GM12878 (cell line): ENCODE data around the gene NFATC1. TPM values are rescaled to one million over a fixed set of nuclear protein-coding genes. Genes with fewer than 3 reads are reported as not detected.

Experiments
- ATAC-seq: fragments of 200-7000 bp; cut with Tn5 transposase; 3 replicates; pipeline ENCODE4 v1.9.1; 2020; ENCODE audit warnings: mild to moderate bottlenecking, moderate library complexity
- BruUV-seq: library from RNA; stranded (reverse); fragments of 400-500 nt; replicated peaks from 2 replicates; lab custom pipeline; 2021; lab: Mats Ljungman, UMichigan
- CTCF ChIA-PET: fragments of 300-600 bp; sonication (Branson Sonifier 250); formaldehyde crosslinking; extraction: SDS; loops from one replicate; lab custom pipeline; 2021; ENCODE audit warnings: inconsistent platforms; lab: Yijun Ruan, JAX
- POLR2A ChIA-PET: fragments of 350-600 bp; formaldehyde crosslinking; extraction: SDS; loops from one replicate; lab custom pipeline; 2021; ENCODE audit warnings: inconsistent platforms; lab: Charles Lee
- RAD21 ChIA-PET: fragments of 300-600 bp; sonication (Branson Sonifier 250); formaldehyde crosslinking; loops from one replicate; lab custom pipeline; 2023; ENCODE audit warnings: antibody characterized with exemption; ENCODE audit not compliant: unreplicated experiment; lab: Charles Lee
- SMC1A ChIA-PET: fragments of 300-600 bp; sonication (Branson Sonifier 250); formaldehyde crosslinking; loops from one replicate; lab custom pipeline; 2023; ENCODE audit not compliant: unreplicated experiment, uncharacterized antibody; lab: Charles Lee
- DNase-seq: peaks from one replicate; pipeline ENCODE4 v3.0.0-alpha.2; 2011; ENCODE audit warnings: low read depth, low spot score
- FAIRE-seq: peaks from 3 replicates; lab custom pipeline; 2011; peaks lifted over from hg19 to GRCh38; lab: Jason Lieb, UNC
- H2AFZ ChIP-seq: 2 replicates; pipeline ENCODE4 v1.6.0; 2011; ENCODE audit warnings: low read depth, low read length, control low read depth; ENCODE audit not compliant: control insufficient read depth
- H3K27ac ChIP-seq: 2 replicates; pipeline ENCODE4 v1.5.1; 2011; ENCODE audit warnings: control low read depth; ENCODE audit not compliant: control insufficient read depth, insufficient read depth
- H3K27me3 ChIP-seq, 2 experiments: replicated peaks in 1 of 2; 2 replicates each; pipeline versions ENCODE4 v1.6.0 to v1.6.1; 2011; ENCODE audit warnings: low read length in 1 of 2; ENCODE audit not compliant: control insufficient read depth in 2 of 2, insufficient read depth in 2 of 2
- H3K36me3 ChIP-seq, 2 experiments: 2 replicates each; pipeline ENCODE4 v1.5.1; 2011; ENCODE audit warnings: low read length in 1 of 2; ENCODE audit not compliant: control insufficient read depth in 2 of 2, insufficient read depth in 2 of 2
- H3K4me1 ChIP-seq: 2 replicates; pipeline ENCODE4 v1.6.1; 2011; ENCODE audit warnings: mild to moderate bottlenecking, low read length, moderate library complexity, mixed read lengths; ENCODE audit not compliant: control insufficient read depth, insufficient read depth
- H3K4me2 ChIP-seq: 2 replicates; pipeline ENCODE4 v1.6.0; 2011; ENCODE audit warnings: control low read depth; ENCODE audit not compliant: control insufficient read depth, insufficient read depth
- H3K4me3 ChIP-seq: fragments of 200-600 bp; sonication (generic); 2 replicates; pipeline ENCODE4 v1.5.1; 2016
- H3K79me2 ChIP-seq: 2 replicates; pipeline ENCODE4 v1.6.0; 2011; ENCODE audit warnings: low read length; ENCODE audit not compliant: control insufficient read depth, insufficient read depth
- H3K9ac ChIP-seq: 2 replicates; pipeline ENCODE4 v1.8.0; 2011; ENCODE audit warnings: low read length, control low read depth, mixed read lengths; ENCODE audit not compliant: control insufficient read depth, insufficient read depth
- H3K9me3 ChIP-seq: replicated peaks from 3 replicates; pipeline ENCODE4 v1.5.1; 2011; ENCODE audit warnings: mild to moderate bottlenecking, low read length; ENCODE audit not compliant: control insufficient read depth, insufficient read depth
- H4K20me1 ChIP-seq: 2 replicates; pipeline ENCODE4 v1.6.0; 2011; ENCODE audit not compliant: control insufficient read depth, insufficient read depth
- BACH1 ChIP-seq: fragments of 450-650 bp; IDR thresholded peaks from 2 replicates; pipeline ENCODE4 v1.6.1; 2017; ENCODE audit warnings: mild to moderate bottlenecking, borderline replicate concordance
- CHD4 ChIP-seq: fragments of 200-600 bp; sonication (generic); IDR thresholded peaks from 2 replicates; pipeline ENCODE4 v1.6.1; 2016; ENCODE audit warnings: mild to moderate bottlenecking
- IKZF2 ChIP-seq, 2 experiments: fragments of 450-650 bp; IDR thresholded peaks; 2 replicates each; pipeline ENCODE4 v1.6.1; 2017; ENCODE audit warnings: mild to moderate bottlenecking in 2 of 2, moderate library complexity in 2 of 2
- NFYA ChIP-seq: IDR thresholded peaks from 2 replicates; pipeline ENCODE4 v1.6.1; 2011; ENCODE audit warnings: low read depth, mild to moderate bottlenecking, low read length, improper control_type of control experiment, borderline replicate concordance
- POLR2AphosphoS5 ChIP-seq: IDR thresholded peaks from 2 replicates; pipeline ENCODE4 v1.6.1; 2011; ENCODE audit warnings: mild to moderate bottlenecking, low read length, inconsistent platforms
- SPI1 ChIP-seq: IDR thresholded peaks from 2 replicates; pipeline ENCODE4 v1.6.1; 2011; ENCODE audit warnings: low read depth, mild to moderate bottlenecking, low read length, moderate library complexity, borderline replicate concordance; ENCODE audit not compliant: insufficient read depth
- ZNF207 ChIP-seq: fragments of 450-650 bp; IDR thresholded peaks from 2 replicates; pipeline ENCODE4 v1.6.1; 2014; ENCODE audit warnings: antibody characterized with exemption, mild to moderate bottlenecking, borderline replicate concordance
- WGBS: methylation state at CpG from one replicate; pipeline ENCODE4 v1.1.6; 2016; ENCODE audit warnings: low lambda C conversion rate; ENCODE audit not compliant: insufficient replicate concordance, insufficient coverage; ENCODE audit errors: missing lambda C conversion rate; 5-methylcytosine and 5-hydroxymethylcytosine counted together
- in situ Hi-C: fragments of 300-500 bp; cut with MboI; formaldehyde crosslinking; loops from 9 replicates; pipeline ENCODE4 v1.14.3; 2018; ENCODE audit warnings: mixed read lengths
- intact Hi-C: fragments of 100-400 bp; cut with micrococcal nuclease; formaldehyde crosslinking; loops from one replicate; pipeline ENCODE4 v1.14.2; 2022; ENCODE audit not compliant: unreplicated experiment
- polyA plus RNA-seq, 11 experiments: library from polyadenylated mRNA; depleted of rRNA in 4 of 11; unstranded in 6 of 11; stranded (reverse) in 5 of 11; fragments of >200 nt; fragmentation: Nextera tagmentation in 4 of 11; fragmentation: Illumina TruSeq in 1 of 11; extraction: Ambion mirVana in 4 of 11; extraction: Trizol in 1 of 11; gene quantifications; 1 replicate in 1 of 11; 2 replicates in 10 of 11; pipeline versions ENCODE4 v1.2.1 to v1.2.3, GENCODE V29; 2011 to 2016; ENCODE audit warnings: inconsistent platforms in 2 of 11, missing spikeins in 2 of 11, low read depth in 1 of 11
- total RNA-seq, 4 experiments: library from RNA; depleted of rRNA in 3 of 4; stranded (reverse); fragments of >200 nt in 3 of 4; fragmentation: Illumina TruSeq in 1 of 4; extraction: Trizol in 1 of 4; gene quantifications; 2 replicates each; pipeline versions ENCODE4 v1.2.1 to v1.2.3, GENCODE V29; 2013 to 2021
- TF ChIP-seq, protein P1 (sequence below): IDR thresholded peaks from 2 replicates; pipeline ENCODE4 v1.6.1; 2011; ENCODE audit warnings: low read depth, low read length, improper control_type of control experiment, borderline replicate concordance
- TF ChIP-seq, protein P2 (sequence below): fragments of 450-650 bp; IDR thresholded peaks from 2 replicates; pipeline ENCODE4 v1.6.1; 2018; ENCODE audit warnings: borderline replicate concordance, mild to moderate bottlenecking; ENCODE audit not compliant: partially characterized antibody
- TF ChIP-seq, protein P3 (sequence below): IDR thresholded peaks from 2 replicates; pipeline ENCODE4 v1.6.1; 2011; ENCODE audit warnings: borderline replicate concordance, low read depth, mild to moderate bottlenecking, moderate library complexity, mixed read lengths, low read length; ENCODE audit not compliant: insufficient read depth; ENCODE audit errors: extremely low read length
- TF ChIP-seq, protein P4 (sequence below): IDR thresholded peaks from 2 replicates; pipeline ENCODE4 v1.6.1; 2011; ENCODE audit warnings: borderline replicate concordance, low read depth, mild to moderate bottlenecking, moderate library complexity, low read length; ENCODE audit not compliant: insufficient read depth, poor library complexity, severe bottlenecking

Gene NFATC1
- total and polyA plus RNA-seq, 10 of the 15 experiments (the other 5 are each of a cell fraction or from before 2014, with no cell fraction given): 0.84 to 20.8 (median 5.1) TPM

DNA sequence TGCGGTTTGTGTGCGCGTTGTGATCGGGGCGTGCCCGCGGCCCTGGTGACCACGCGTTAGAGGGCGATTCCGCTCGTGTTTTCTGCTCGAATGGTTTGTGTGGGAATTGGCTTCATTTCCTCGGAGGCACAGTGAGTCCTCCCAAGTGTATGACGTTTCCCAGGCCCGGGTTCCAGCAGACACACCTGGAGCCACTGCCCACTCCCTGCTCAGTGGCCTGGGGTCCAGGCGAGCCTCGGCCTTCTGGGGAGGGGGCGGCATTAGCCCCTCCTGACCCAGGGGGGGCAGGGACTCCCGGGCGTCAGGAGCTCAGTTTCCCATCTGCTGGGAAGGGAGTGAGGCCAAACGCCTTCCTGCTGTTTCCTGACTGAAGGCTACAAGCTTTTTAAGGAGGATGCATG, 92.1 kb downstream of the NFATC1 start:
- DNase-seq (no peak), ATAC-seq (no peak), FAIRE-seq (no peak)
- Histone ChIP-seq H3K36me3 (no peaks in the 10 kb centered on the region; a peak in 2 of 4 replicates), H3K4me3 (no peak overlapping the region), H4K20me1 (no peaks in the 10 kb centered on the region), H3K79me2 (no peaks in the 10 kb centered on the region), H3K27ac (no peak overlapping the region), H3K9ac (no peak overlapping the region), H3K27me3 (no peaks in the 10 kb centered on the region), H3K4me1 (no peaks in the 10 kb centered on the region), H3K4me2 (no peak overlapping the region), H3K9me3 (no peaks in the 10 kb centered on the region; the same call in 2 of the 3 replicates), H2AFZ (no peak overlapping the region)
- WGBS: 89% methylated on average over 19 of the region's 22 CpGs
- ChIA-PET RAD21 (no interaction called here), SMC1A (no interaction called here), POLR2A (no interaction called here), CTCF (no interaction called here)
- BruUV-seq: no TSS peak
- TF ChIP-seq, protein P1, sequence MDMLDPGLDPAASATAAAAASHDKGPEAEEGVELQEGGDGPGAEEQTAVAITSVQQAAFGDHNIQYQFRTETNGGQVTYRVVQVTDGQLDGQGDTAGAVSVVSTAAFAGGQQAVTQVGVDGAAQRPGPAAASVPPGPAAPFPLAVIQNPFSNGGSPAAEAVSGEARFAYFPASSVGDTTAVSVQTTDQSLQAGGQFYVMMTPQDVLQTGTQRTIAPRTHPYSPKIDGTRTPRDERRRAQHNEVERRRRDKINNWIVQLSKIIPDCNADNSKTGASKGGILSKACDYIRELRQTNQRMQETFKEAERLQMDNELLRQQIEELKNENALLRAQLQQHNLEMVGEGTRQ: no peak
- no peak for TF ChIP-seq IKZF2 (IDR thresholded peaks at IDR 0.05)
- no peak for TF ChIP-seq NFYA
- TF ChIP-seq BACH1: no peak
- TF ChIP-seq ZNF207: no peak
- TF ChIP-seq, protein P2, sequence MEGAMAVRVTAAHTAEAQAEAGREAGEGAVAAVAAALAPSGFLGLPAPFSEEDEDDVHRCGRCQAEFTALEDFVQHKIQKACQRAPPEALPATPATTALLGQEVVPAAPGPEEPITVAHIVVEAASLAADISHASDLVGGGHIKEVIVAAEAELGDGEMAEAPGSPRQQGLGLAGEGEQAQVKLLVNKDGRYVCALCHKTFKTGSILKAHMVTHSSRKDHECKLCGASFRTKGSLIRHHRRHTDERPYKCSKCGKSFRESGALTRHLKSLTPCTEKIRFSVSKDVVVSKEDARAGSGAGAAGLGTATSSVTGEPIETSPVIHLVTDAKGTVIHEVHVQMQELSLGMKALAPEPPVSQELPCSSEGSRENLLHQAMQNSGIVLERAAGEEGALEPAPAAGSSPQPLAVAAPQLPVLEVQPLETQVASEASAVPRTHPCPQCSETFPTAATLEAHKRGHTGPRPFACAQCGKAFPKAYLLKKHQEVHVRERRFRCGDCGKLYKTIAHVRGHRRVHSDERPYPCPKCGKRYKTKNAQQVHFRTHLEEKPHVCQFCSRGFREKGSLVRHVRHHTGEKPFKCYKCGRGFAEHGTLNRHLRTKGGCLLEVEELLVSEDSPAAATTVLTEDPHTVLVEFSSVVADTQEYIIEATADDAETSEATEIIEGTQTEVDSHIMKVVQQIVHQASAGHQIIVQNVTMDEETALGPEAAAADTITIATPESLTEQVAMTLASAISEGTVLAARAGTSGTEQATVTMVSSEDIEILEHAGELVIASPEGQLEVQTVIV: no peak
- TF ChIP-seq, protein P3, sequence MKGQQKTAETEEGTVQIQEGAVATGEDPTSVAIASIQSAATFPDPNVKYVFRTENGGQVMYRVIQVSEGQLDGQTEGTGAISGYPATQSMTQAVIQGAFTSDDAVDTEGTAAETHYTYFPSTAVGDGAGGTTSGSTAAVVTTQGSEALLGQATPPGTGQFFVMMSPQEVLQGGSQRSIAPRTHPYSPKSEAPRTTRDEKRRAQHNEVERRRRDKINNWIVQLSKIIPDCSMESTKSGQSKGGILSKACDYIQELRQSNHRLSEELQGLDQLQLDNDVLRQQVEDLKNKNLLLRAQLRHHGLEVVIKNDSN: no peak
- no peak for TF ChIP-seq POLR2AphosphoS5
- TF ChIP-seq, protein P4, sequence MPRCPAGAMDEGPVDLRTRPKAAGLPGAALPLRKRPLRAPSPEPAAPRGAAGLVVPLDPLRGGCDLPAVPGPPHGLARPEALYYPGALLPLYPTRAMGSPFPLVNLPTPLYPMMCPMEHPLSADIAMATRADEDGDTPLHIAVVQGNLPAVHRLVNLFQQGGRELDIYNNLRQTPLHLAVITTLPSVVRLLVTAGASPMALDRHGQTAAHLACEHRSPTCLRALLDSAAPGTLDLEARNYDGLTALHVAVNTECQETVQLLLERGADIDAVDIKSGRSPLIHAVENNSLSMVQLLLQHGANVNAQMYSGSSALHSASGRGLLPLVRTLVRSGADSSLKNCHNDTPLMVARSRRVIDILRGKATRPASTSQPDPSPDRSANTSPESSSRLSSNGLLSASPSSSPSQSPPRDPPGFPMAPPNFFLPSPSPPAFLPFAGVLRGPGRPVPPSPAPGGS: no peak
- TF ChIP-seq CHD4: no peak
- no peak for TF ChIP-seq SPI1
- intact Hi-C loops: no loop called here
- in situ Hi-C loops: no loop called here
